SJSA1 (cell line): ENCODE results near the gene PTPRO. TPM values are rescaled to one million over a fixed set of nuclear protein-coding genes. Genes with fewer than 3 reads are reported as not detected.

Source experiments
- DNase-seq, 2 experiments: peaks; one replicate each; pipeline ENCODE4 v3.0.0-alpha.2; 2015 to 2020; ENCODE audit warnings: low spot score in 2 of 2, low read depth in 1 of 2
- H3K27ac ChIP-seq: fragments of 250-450 bp; sonication (Bioruptor Pico); 2 replicates; pipeline ENCODE4 v1.5.1; 2020; ENCODE audit warnings: mild to moderate bottlenecking, moderate library complexity
- H3K27me3 ChIP-seq: fragments of 250-450 bp; sonication (Bioruptor Pico); replicated peaks from 2 replicates; pipeline ENCODE4 v1.5.1; 2020; ENCODE audit warnings: mild to moderate bottlenecking, moderate library complexity
- H3K36me3 ChIP-seq: fragments of 250-450 bp; sonication (Bioruptor Pico); 2 replicates; pipeline ENCODE4 v1.5.1; 2020; ENCODE audit warnings: mild to moderate bottlenecking
- H3K4me1 ChIP-seq: fragments of 250-450 bp; sonication (Bioruptor Pico); replicated peaks from 2 replicates; pipeline ENCODE4 v1.6.1; 2021; ENCODE audit warnings: mild to moderate bottlenecking
- H3K4me3 ChIP-seq: fragments of 250-450 bp; sonication (Bioruptor Pico); 2 replicates; pipeline ENCODE4 v1.5.1; 2020; ENCODE audit warnings: mild to moderate bottlenecking
- H3K9me3 ChIP-seq: fragments of 250-450 bp; sonication (Bioruptor Pico); replicated peaks from 2 replicates; pipeline ENCODE4 v1.5.1; 2020; ENCODE audit warnings: mild to moderate bottlenecking
- total RNA-seq: library from RNA; depleted of rRNA; stranded (reverse); fragments of >200 nt; shearing (Covaris generic); gene quantifications from 2 replicates; pipeline ENCODE4 v1.2.3, GENCODE V29; 2014

The PTPRO gene
- total RNA-seq, 1 experiment from 2014 or later: 0.55 TPM

GRCh38 chr12:15372352-15372751 lies 50.0 kb downstream of the PTPRO start:
- H3K27me3 ChIP-seq: no peaks in the 10 kb centered on the region
- H3K9me3 ChIP-seq: no peaks in the 10 kb centered on the region
- H3K36me3 ChIP-seq: no peaks in the 10 kb centered on the region
- no peak overlapping the region for H3K27ac ChIP-seq
- H3K4me3 ChIP-seq: no peak overlapping the region
- no peak for DNase-seq
- H3K4me1 ChIP-seq: no peaks in the 10 kb centered on the region

GRCh38 chr12:15387772-15388171 lies 65.5 kb downstream of the PTPRO start:
- DNase-seq: no peak
- Histone ChIP-seq H3K27me3 (no peaks in the 10 kb centered on the region), H3K4me1 (no peaks in the 10 kb centered on the region), H3K9me3 (no peaks in the 10 kb centered on the region), H3K36me3 (no peaks in the 10 kb centered on the region), H3K4me3 (no peak overlapping the region), H3K27ac (no peak overlapping the region)

- H3K9me3 ChIP-seq: no peaks in the 10 kb centered on the region
- no peak overlapping the region for H3K4me3 ChIP-seq
- H3K4me1 ChIP-seq: no peaks in the 10 kb centered on the region
- H3K36me3 ChIP-seq: no peaks in the 10 kb centered on the region
- no peak for DNase-seq
- no peak overlapping the region for H3K27ac ChIP-seq
- H3K27me3 ChIP-seq: no peaks in the 10 kb centered on the region
Observed at GRCh38 chr12:15389561-15389960, 67.3 kb downstream of the PTPRO start.

GRCh38 chr12:15393037-15393436 lies 70.7 kb downstream of the PTPRO start:
- H3K4me3 ChIP-seq: no peak overlapping the region

GRCh38 chr12:15393995-15394394 lies 71.7 kb downstream of the PTPRO start:
- H3K4me1 ChIP-seq: no peaks in the 10 kb centered on the region
- H3K9me3 ChIP-seq: no peaks in the 10 kb centered on the region
- no peaks in the 10 kb centered on the region for H3K36me3 ChIP-seq
- H3K4me3 ChIP-seq: no peak overlapping the region
- DNase-seq: no peak
- H3K27ac ChIP-seq: no peak overlapping the region
- H3K27me3 ChIP-seq: no peaks in the 10 kb centered on the region

More at GRCh38 chr12:15393037-15393436, 70.7 kb downstream of the PTPRO start:
- H3K27ac ChIP-seq: no peak overlapping the region
- H3K9me3 ChIP-seq: no peaks in the 10 kb centered on the region
- DNase-seq: no peak
- H3K36me3 ChIP-seq: no peaks in the 10 kb centered on the region
- no peaks in the 10 kb centered on the region for H3K4me1 ChIP-seq
- H3K27me3 ChIP-seq: no peaks in the 10 kb centered on the region

GRCh38 chr12:15404485-15404884 lies 82.2 kb downstream of the PTPRO start:
- Histone ChIP-seq H3K9me3 (no peaks in the 10 kb centered on the region), H3K4me3 (no peak overlapping the region), H3K4me1 (no peaks in the 10 kb centered on the region), H3K36me3 (no peaks in the 10 kb centered on the region), H3K27ac (no peak overlapping the region), H3K27me3 (no peaks in the 10 kb centered on the region)
- no peak for DNase-seq

- no peak for DNase-seq
- Histone ChIP-seq H3K4me1 (no peaks in the 10 kb centered on the region), H3K4me3 (no peak overlapping the region), H3K36me3 (no peaks in the 10 kb centered on the region), H3K27ac (no peak overlapping the region), H3K9me3 (no peaks in the 10 kb centered on the region), H3K27me3 (no peaks in the 10 kb centered on the region)
Observed at GRCh38 chr12:15405606-15406005, 83.3 kb downstream of the PTPRO start.

- H3K27me3 ChIP-seq: no peaks in the 10 kb centered on the region
- H3K36me3 ChIP-seq: no peaks in the 10 kb centered on the region
- no peaks in the 10 kb centered on the region for H3K9me3 ChIP-seq
- no peaks in the 10 kb centered on the region for H3K4me1 ChIP-seq
- no peak overlapping the region for H3K4me3 ChIP-seq
- DNase-seq: no peak
- H3K27ac ChIP-seq: no peak overlapping the region
Observed at GRCh38 chr12:15407025-15407424, 84.7 kb downstream of the PTPRO start.

GRCh38 chr12:15411842-15412241 lies 89.5 kb downstream of the PTPRO start:
- no peaks in the 10 kb centered on the region for H3K9me3 ChIP-seq
- no peak overlapping the region for H3K4me3 ChIP-seq
- DNase-seq: no peak
- H3K27ac ChIP-seq: no peak overlapping the region
- no peaks in the 10 kb centered on the region for H3K36me3 ChIP-seq
- no peaks in the 10 kb centered on the region for H3K4me1 ChIP-seq
- no peaks in the 10 kb centered on the region for H3K27me3 ChIP-seq

- Histone ChIP-seq H3K27ac (no peak overlapping the region), H3K36me3 (no peaks in the 10 kb centered on the region), H3K4me3 (no peak overlapping the region), H3K27me3 (no peaks in the 10 kb centered on the region), H3K9me3 (no peaks in the 10 kb centered on the region), H3K4me1 (no peaks in the 10 kb centered on the region)
- no peak for DNase-seq
Observed at GRCh38 chr12:15417691-15418090, 95.4 kb downstream of the PTPRO start.

GRCh38 chr12:15423629-15424028 lies 101.3 kb downstream of the PTPRO start:
- Histone ChIP-seq H3K4me3 (no peak overlapping the region), H3K27me3 (no peaks in the 10 kb centered on the region), H3K9me3 (no peaks in the 10 kb centered on the region), H3K27ac (no peak overlapping the region), H3K36me3 (no peaks in the 10 kb centered on the region), H3K4me1 (no peaks in the 10 kb centered on the region)
- no peak for DNase-seq

- Histone ChIP-seq H3K36me3 (no peaks in the 10 kb centered on the region), H3K4me1 (no peaks in the 10 kb centered on the region), H3K27ac (no peak overlapping the region), H3K27me3 (no peaks in the 10 kb centered on the region; the same call in 1 of the 2 replicates), H3K4me3 (no peak overlapping the region), H3K9me3 (no peaks in the 10 kb centered on the region)
- DNase-seq: no peak
Observed at GRCh38 chr12:15427913-15428312, 105.6 kb downstream of the PTPRO start.

GRCh38 chr12:15428632-15429031 lies 106.3 kb downstream of the PTPRO start:
- H3K27ac ChIP-seq: no peak overlapping the region
- no peaks in the 10 kb centered on the region for H3K36me3 ChIP-seq
- DNase-seq: no peak
- H3K4me3 ChIP-seq: no peak overlapping the region
- H3K27me3 ChIP-seq: no peaks in the 10 kb centered on the region; the same call in 1 of the 2 replicates
- H3K4me1 ChIP-seq: no peaks in the 10 kb centered on the region
- H3K9me3 ChIP-seq: no peaks in the 10 kb centered on the region

GRCh38 chr12:15429262-15429661 lies 107.0 kb downstream of the PTPRO start:
- H3K27ac ChIP-seq: no peak overlapping the region
- H3K27me3 ChIP-seq: no peaks in the 10 kb centered on the region; the same call in 1 of the 2 replicates
- no peaks in the 10 kb centered on the region for H3K4me1 ChIP-seq
- no peaks in the 10 kb centered on the region for H3K36me3 ChIP-seq
- no peaks in the 10 kb centered on the region for H3K9me3 ChIP-seq
- no peak for DNase-seq
- no peak overlapping the region for H3K4me3 ChIP-seq

GRCh38 chr12:15435597-15435996 lies 113.3 kb downstream of the PTPRO start:
- Histone ChIP-seq H3K9me3 (no peaks in the 10 kb centered on the region), H3K27ac (no peak overlapping the region), H3K4me1 (no peaks in the 10 kb centered on the region), H3K4me3 (no peak overlapping the region), H3K27me3 (no peaks in the 10 kb centered on the region; the same call in 1 of the 2 replicates), H3K36me3 (no peaks in the 10 kb centered on the region)
- DNase-seq: no peak
